ENCODE results near the gene PGAP3.

PGAP3 gene

DNA sequence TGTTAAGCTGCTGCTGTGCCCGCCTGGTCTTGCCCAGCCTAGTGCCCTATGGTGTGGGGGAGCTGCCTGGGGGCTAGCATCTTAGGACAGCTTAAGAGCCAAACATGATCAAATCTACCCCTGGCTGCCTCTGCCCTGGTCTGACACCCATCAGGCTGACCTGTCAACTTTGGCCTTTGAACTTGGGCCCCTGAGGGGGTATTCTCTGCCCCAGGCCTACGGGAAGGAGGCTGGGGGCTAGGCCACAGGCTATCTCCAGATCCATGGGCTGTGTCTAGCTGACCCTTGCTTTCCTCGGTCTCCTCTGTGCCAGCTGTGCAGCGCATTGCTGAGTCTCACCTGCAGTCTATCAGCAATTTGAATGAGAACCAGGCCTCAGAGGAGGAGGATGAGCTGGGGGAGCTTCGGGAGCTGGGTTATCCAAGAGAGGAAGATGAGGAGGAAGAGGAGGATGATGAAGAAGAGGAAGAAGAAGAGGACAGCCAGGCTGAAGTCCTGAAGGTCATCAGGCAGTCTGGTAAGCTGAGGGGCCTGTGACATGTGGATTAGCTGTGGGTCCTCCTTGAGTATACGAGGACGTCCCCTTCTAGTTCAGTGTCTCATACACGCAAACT lies 54.2 kb downstream of the PGAP3 start:
- DNase-seq: no peak

DNA sequence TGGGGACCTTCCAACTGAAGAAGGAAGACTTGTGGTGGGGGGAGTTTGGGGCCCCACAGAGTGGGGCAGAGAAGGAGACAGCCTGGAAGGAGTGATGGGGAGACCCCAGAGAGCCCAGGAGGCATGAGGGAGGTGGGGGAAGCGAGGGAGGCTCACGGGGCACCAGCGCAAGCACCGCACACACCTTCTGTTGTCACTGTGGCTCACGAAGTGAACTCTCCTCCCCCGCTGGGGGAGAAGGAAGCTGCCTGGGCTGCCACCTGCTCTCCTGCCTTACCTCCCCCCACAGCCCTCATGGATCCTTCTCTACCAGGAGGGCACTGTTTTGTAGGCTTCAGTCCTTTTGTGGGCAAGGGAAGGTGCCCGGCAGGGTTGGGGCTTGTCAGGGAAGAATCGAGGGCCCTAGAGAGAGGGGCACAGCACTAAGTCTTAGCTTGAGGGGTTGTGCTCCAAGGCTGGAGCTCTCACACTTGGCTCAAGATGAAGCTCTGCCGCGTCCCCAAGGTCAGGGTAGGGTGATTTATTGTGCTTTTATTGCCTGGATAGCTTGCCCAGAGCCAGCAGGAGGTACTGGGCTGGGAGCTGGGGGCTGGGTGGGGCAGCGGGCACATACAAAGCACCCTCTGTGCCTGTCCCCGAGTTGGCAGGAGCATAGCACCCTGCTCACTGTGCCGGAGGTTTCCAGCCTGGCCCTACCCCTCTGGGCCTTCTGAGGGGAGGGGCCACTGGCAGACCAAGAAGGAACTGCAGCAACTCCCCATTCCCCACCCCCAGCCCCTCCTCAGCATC lies 55.5 kb downstream of the PGAP3 start:
- no peak for DNase-seq

DNA sequence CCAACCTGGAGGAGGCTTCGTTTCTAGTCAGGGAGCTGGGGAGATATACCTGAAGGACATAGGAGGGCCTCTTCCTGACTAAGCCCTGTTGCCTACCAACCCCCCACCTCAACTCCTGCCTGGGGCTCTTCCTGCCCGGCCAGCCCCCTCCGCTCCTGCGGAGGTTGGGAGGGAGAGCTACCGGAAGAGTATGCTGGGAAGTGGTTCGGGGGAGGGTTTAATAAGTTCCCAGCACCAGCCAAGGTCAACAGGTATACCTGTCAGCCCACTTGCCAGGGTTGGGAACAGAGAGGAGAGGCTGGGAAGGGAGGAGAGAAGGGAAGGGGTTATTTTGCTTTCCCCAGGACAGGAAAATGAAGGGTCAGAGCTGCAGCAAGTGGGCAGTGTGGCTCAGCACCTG lies 56.5 kb downstream of the PGAP3 start:
- DNase-seq: no peak

DNA sequence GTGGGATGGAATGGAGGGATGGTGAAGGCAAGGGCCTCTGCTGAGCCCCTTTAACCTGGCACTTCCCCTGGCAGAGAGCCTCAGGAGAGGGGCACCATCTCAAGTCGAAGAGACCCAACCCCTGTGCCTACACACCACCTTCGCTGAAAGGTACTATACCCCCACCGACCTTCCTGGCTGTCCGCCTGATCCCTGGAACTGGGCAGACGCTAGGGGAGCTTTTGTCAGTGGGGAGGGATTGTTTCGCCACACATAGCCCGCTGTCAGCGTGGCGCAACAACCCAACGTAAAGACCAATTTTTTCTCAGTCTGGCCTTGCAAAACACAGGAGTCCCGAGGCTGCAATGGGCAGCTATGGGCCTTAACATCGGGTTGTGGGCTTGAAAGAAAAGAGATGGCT lies 58.0 kb downstream of the PGAP3 start:
- no peak for DNase-seq

DNA sequence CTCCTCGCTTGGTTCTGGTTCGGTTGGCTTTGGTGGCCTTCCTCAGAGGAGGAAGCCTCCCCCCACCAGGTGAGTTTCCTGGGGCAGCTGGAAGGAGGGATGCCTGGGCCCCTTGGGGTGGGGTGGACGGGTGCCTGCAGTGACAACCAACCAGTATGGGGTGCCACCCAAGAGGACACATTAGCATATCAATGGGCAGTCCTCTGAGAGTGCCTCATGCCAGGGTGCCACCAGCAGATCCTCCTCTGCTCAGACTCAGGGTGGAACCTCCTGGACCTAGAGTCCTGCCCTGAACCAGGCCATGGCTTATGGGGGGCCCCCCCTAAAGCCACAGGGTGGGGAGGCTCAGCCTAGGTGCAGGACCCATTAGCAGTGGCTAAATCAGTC lies 58.4 kb downstream of the PGAP3 start:
- DNase-seq: no peak

DNA sequence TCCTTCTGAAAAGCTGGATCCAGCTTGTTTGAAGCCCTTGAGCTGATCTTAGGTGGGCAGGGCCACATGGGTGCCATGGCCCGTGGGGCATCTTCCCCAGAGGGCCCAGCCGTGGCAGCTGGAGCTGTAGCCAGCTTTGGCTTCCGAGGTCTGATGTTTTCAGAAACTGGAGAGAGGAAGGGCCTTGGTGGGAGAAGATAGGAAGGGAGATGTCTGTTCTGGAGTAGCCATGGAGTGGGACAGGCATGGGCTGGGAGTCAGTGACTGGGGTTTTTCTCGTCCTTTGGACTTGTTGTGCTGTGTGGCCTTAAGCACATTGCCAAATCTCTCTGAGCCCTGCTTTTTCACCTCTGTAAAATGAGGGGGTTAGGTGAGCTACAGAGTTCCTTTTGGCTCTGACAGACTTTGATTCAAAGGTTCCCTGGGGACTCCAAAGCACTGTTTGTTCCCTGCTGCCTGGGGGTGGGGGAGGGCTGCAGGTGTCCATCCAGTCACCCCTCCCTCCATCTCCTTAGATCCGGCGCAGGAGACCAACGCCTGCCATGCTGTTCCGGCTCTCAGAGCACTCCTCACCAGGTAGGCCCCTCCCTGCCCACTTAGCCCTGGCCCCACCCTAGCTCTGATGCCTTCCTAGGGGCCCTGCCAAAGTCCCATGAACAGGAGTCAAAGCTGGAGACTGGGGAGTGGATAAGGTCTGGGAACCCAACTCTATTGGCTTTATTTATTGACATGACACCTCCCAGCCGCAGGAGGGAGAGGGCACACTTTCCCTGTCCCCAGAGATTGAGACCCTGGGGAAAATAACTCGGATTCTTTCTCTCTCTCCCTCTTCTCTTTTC lies 59.0 kb downstream of the PGAP3 start:
- peak; percentile 77 for DNase-seq

DNA sequence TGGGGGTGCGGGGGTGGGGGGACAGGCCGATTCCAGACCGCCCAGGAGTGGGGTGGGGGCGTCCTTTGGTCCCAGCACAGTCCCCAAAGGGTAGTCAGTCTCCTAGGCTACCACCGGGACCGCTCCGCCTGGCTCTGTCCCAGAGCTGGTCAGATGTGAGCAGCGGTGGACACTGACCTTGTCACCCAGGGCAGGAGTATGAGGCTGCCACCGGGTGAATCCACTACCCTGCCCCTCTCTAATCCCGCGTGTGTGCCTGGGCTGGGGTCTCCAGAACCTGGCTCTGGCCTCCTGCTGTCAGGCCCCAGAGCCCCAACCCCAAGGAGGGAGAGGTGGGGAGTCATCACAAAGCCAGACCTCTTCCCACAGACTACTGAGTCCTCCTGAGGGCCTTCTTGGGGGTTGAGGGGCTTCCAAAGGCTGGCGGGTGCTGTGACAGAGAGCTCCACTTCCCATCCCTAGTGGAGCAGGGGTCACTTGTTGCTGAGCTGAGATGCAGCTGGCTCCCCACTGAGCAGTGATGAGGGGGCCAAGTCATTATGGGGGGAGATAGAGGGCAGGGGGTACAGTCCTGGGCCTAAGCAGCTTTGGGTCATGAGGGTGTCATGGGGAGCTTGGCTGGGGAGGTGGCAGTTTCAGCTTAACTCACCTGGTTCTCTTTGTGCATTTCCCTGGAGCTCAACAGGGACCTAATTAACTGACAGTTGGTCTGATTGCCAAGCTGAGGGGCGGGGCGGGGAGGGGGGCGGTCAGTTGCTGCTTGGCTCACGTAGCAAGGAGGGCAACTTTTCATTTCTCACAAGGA lies 59.9 kb downstream of the PGAP3 start:
- DNase-seq: peak; percentile 10

DNA sequence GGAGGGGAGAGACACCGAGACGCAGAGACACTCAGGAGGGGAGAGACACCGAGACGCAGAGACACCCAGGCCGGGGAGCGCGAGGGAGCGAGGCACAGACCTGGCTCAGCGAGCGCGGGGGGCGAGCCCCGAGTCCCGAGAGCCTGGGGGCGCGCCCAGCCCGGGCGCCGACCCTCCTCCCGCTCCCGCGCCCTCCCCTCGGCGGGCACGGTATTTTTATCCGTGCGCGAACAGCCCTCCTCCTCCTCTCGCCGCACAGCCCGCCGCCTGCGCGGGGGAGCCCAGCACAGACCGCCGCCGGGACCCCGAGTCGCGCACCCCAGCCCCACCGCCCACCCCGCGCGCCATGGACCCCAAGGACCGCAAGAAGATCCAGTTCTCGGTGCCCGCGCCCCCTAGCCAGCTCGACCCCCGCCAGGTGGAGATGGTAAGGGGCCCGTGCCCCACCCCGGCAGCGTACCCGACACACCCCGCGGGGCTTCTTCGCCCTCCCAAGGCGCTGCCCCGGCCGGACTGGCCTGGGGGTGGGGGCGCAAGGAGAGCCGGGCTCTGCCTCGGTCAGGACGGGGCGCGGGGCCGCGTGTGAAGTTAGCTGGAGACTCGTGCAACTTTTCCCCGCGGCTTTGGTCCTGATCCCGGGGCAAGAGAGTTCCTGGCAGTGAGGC lies 60.7 kb downstream of the PGAP3 start:
- no peak for DNase-seq

DNA sequence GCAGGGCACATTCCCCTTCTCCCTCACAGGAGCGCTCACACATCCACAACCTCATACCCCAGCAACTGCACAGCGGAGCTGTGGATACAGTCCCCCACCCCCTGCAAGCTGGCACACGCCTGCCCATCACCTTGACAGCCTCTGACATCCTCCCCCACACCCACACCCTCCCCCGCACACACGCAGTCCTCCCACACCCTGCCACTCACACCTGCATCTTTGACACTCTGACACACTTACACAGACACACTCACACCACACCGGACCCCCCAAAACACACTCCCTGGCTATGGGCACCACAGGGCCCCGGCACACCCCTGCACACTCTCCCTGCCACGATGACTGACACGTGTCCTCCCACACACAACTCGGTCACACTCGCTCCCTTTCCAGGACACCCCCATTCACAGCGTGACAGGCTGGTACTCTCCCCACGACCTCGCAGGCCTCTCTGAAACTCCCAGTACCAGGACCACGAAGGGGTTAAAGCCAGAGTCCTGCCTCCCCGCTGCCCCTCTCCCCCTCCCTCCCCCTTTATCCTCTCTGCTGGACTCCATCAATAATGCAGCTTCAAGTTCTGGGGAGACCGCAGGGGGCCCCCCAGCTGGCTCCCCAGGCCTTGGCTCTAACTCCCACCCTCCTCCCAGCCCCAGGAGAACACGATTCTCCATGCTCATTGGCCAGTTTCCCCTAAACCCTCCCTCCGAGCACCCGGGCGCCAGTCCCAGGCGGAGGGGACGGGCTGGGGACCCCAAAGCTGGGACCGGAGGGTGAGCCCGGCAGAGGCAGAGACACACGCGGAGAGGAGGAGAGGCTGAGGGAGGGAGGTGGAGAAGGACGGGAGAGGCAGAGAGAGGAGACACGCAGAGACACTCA lies 61.4 kb downstream of the PGAP3 start, which contains the start of gene PPP1R1B:
Gene PPP1R1B (plus strand): TSS at position 782 of the 876 bp plus-strand sequence. CDS start 441 bp downstream, outside the sequence.
- no peak for DNase-seq

DNA sequence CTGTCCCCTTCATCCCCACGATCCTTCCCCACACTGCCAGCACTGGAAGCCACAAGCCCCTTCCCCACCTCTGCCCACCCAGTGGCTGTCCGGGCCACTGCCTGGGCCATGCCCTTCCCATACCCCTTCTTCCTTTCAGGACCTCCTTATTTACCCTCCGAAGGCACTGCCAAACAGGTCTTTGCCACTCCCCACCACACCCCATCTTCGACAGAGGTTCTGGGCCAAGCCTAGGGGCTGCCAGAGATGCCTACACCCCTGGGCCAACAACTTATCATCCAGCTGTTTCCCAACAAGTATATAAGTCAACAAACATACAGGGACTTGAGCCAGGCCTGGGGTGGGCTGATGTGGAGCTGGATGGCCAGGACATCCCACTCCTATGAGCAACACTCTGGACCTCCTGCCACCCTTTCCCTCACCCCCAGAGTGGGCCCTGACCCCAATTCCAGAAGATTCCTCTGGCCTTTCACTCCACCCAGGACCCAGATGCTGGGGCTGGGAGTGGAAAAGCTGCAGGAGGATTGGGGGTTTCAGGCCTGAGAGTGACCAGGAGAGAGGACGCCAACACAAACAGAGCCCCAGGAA lies 62.6 kb downstream of the PGAP3 start:
- no peak for DNase-seq

DNA sequence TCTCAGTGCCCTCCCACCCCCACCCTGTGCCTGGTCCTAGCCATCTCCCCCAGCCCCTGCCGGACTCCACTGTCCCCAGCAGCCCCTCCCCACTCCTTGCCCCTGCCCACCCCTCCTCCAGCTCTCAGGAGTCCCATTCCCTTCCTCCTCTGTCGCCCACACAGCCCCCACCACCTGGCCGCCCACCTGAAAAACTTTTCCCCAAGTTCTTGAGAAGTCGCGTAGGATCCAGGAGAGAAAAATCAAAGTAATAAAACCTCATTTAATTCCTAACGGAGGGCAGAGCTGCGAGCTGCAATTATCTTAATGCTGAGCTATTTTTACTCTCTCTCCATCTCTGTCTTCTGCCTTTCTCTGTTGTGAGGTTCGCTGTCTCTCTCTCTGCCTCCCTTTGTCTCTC lies 63.5 kb downstream of the PGAP3 start:
- no peak for DNase-seq

DNA sequence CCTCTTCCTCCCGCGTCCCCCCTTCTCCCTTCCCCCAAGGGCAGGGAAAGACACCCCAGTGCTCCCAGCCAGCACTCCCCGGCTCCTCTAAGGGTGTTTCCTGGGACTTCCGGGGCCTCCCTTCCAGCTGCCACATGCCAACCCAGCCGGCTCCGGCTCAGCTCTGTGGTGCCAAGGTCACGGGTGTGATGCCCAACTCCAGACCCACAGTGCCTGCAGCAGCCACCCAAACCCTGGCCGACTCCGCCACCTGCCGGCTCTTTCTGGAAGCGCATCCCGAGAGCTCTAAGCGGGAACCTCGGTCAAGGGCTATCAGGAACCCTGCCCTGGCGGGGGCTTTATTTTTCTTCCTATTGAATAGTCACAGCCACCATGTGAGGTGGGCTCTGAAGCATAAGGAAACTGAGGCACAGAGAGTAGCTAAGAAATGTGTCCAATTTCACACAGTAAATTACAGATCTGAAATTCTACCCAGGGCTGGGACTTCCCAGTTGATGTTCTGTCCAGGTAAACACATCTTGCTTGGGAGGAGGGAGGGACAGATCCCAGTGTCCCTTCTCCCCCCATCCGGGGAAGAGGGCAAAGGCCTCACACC lies 64.4 kb downstream of the PGAP3 start:
- peak; percentile 61 for DNase-seq

DNA sequence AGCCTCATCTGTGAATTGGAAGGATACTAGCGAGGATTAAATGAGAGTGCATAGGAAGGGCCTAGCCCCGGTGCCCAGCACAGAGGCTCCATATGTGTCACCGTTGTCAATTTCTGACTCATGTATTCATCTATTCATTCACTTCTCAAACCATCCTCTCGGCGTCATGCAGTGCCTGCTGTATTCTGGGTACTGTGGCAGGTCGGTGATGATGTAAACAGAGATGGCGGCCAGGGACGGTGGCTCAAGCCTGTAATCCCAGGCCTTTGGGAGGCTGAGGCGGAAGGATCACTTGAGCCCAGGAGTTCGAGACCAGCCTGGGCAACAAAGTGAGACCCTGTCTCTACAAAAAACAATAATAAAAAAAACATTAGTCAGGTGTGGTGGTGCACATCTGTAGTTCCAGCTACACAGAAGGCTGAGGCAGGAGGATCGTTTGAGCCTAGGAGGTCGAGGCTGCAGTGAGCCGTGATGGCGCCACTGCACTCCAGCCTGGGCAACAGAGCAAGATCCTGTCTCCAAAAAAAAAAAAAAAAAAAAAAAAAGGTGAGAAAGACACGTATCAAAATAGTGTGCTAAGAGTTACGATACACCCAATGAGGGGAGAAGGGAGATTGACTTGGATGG lies 65.4 kb downstream of the PGAP3 start:
- DNase-seq: no peak

DNA sequence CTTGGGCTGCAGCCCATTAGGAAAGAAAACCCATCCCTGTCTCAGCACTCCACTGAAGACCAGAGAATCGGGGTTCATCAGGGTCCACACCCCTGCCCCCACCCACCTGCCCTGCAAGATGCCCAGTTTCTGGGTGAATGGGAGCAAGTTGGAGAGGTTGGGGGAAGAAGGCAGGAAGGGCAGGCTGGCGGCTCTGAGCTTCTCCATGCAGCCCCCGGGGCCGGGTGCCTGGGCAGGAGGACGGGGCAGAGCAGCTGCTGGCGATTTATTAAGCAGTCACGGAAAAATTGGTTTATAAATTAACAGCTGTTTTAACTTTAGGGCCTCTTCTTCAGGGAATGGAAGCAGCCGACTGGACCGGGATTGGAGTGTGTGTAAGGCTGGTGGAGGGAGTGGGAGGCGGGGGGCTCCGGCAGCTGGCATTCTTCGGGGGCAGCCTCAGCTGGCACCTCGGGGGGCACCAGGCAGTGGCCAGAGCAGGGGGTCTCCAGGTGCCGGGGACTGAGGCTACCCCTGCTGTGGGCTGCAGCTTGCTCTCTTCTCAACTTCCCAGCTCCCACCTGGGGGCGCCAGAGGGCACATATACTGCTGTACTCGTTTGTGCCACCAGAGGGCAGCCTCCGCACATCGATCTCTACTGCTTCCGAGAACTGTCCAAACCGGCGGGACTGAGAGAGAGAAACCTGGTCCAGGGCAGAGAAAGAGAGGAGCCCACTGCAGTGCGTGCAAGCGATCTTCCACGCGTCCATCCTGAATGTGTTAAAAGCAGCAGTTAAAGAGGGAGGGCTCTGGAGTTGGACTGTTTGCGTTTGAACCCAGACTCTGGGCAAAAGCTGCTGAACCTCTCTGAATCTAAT lies 66.1 kb downstream of the PGAP3 start:
- peak; percentile 36 for DNase-seq

All from NCI-H1436 treated with DMSO at 0.1 percent for 48 hours (cell line).